ENCODE results near the gene PANK3. TPM values are rescaled to one million over a fixed set of nuclear protein-coding genes. Genes with fewer than 3 reads are reported as not detected.

The PANK3 gene
- total RNA-seq: 18.5 and 25.2 TPM in 2 replicates

DNA sequence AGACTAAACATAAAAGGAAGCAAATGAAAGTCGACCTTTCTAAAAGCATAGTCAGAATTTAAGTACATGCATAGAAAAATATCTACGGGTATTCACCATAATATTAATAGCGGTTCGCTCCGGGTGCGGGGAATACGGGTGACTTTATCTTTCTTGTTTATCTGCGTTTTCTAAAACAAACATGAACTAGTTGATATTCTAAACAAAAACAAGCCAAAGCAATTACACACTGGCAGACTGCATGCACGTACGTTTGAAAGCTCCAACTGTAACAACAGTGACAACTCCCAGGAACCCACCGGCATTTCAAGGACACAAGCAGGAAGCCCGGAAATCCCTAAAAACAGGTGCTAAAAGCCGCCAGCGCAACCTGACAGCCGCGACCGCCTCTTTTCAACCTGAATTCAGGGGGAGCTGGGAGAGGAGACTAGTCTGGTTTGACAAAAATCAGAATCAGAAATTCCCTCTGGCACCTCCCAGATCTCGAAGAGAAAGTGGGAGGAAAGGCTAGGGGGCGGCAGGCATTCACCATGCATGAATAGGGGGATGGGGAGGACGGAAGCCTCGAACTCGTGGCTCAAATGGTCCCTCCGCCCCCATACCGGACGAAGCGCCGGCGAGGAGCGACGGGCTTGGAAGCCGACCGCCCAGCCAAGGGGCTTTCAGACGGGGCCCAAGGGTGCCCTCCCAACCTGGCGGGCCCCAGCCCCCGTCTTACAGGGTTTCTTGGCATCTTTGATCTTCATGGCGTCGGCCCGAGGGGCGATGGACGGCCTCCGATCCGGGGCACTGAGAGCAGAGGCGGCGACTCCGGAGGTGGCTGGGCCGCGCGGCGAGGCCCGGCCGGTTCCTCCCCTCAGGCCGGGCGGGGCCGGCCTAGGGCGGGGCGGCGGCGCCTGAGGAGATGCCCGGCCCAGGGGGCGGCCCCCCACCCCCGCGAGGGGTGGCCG, at the start of gene PANK3:
TSS of gene PANK3 (minus strand) at position 831 of the 950 bp plus-strand sequence. CDS start at position 746, 85 bp downstream.

DNA sequence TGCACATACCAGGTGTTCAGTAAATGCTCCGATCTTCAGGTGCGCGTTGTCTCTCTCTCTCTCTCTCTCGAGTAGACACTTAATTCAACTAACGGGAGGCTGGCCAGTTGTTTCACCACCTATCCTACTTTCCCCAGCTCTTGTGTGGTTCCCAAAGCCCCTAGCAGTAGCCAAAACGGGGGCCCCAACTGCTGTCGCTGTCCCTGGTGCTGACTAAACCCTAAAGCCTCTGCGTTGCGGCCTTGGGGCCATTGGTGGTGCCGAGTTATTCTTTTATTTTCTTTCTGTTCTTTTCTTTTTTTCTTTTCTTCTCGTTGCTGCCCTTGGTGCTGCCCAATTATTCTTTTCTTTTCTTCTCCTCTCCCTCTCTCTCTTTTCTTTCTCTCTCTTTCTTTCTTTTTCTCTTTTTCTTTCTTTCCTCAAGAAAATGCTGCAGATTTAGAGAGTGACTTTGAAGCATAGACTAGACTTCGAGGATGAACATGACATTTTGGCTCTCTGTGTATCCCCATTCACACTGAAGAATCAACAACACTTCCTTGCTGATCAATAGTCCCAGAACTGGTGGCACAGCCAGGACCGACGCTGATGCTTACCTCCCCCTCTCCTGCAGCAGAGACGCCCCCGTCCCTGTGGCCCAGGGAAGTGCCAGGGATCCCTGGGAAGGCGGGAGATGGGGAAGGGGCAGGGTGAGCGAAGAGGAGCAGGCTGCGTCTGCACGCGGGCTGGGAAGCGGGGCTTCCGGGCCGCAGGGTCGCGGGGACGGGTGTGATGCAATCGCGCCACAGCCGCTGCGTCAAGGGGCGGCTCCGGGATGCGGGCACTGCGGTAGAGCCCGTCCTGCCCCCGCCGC, 50.4 kb downstream of the PANK3 start, which contains the start of gene FBLL1:
TSS of gene FBLL1 (plus strand) at position 785 of the 853 bp plus-strand sequence. CDS start 200 bp downstream, outside the sequence.

Other genes with a start within 250 kb of the PANK3 start
- 149 and 177 TPM in 2 replicates for gene RARS1, start 92.9 kb downstream of the PANK3 start, total RNA-seq
- 0.29 TPM in 1 of 2 replicates, not detected in the other for gene FBLL1, start 50.1 kb downstream of the PANK3 start, total RNA-seq

Data from myometrial cell (primary cell).